WTC11 (cell line): ENCODE data around the gene FAM187B. TPM values are rescaled to one million over a fixed set of nuclear protein-coding genes. Genes with fewer than 3 reads are reported as not detected.

ENCODE experiments used
- ATAC-seq: fragments of 200-7000 bp; cut with Tn5 transposase; 2 replicates; pipeline ENCODE4 v1.10.0; 2021; ENCODE audit warnings: mild to moderate bottlenecking, moderate library complexity
- CTCF ChIA-PET: fragments of 300-600 bp; sonication (Branson Sonifier 250); formaldehyde crosslinking; loops from one replicate; lab custom pipeline; 2021; ENCODE audit warnings: antibody characterized with exemption; lab: Charles Lee
- POLR2A ChIA-PET: fragments of 350-600 bp; sonication (Branson Sonifier 250); formaldehyde crosslinking; loops from one replicate; lab custom pipeline; 2021; ENCODE audit warnings: antibody characterized with exemption; lab: Charles Lee
- DNase-seq: peaks from one replicate; pipeline ENCODE4 v3.0.0; 2021; ENCODE audit warnings: low spot score
- H3K27ac Mint-ChIP-seq: 2 replicates; pipeline ENCODE4 v1.8.0; 2021; ENCODE audit warnings: mixed read lengths
- H3K27me3 Mint-ChIP-seq: 2 replicates; pipeline ENCODE4 v1.8.0; 2021; ENCODE audit warnings: low read depth, mild to moderate bottlenecking, moderate library complexity, mixed read lengths
- H3K36me3 Mint-ChIP-seq: 2 replicates; pipeline ENCODE4 v1.8.0; 2021; ENCODE audit warnings: mixed read lengths
- H3K4me1 Mint-ChIP-seq: 2 replicates; pipeline ENCODE4 v1.8.0; 2022; ENCODE audit warnings: mixed read lengths
- H3K4me3 Mint-ChIP-seq: 2 replicates; pipeline ENCODE4 v1.8.0; 2021; ENCODE audit warnings: mild to moderate bottlenecking, moderate library complexity, mixed read lengths
- H3K9me3 Mint-ChIP-seq: 2 replicates; pipeline ENCODE4 v1.8.0; 2021; ENCODE audit warnings: mixed read lengths
- CTCF ChIP-seq: fragments of 200-600 bp; IDR thresholded peaks from 2 replicates; pipeline ENCODE4 v1.8.0; 2022; ENCODE audit warnings: antibody characterized with exemption
- E2F5 ChIP-seq: sonication (generic); formaldehyde crosslinking; IDR thresholded peaks from 2 replicates; pipeline ENCODE4 v1.8.1; 2022; ENCODE audit warnings: mild to moderate bottlenecking, moderate library complexity, missing genetic modification reagents
- EMX1 ChIP-seq: fragments of 250-450 bp; sonication (Bioruptor Pico); IDR thresholded peaks from 2 replicates; pipeline ENCODE4 v1.8.0; 2021; ENCODE audit warnings: mild to moderate bottlenecking
- ERG ChIP-seq: fragments of 250-450 bp; sonication (Bioruptor Pico); IDR thresholded peaks from 2 replicates; pipeline ENCODE4 v1.8.0; 2021; ENCODE audit warnings: mild to moderate bottlenecking
- ETV6 ChIP-seq: sonication (generic); formaldehyde crosslinking; IDR thresholded peaks from 2 replicates; pipeline ENCODE4 v1.8.1; 2022; ENCODE audit warnings: mild to moderate bottlenecking, missing genetic modification reagents
- FOXK1 ChIP-seq: sonication (generic); formaldehyde crosslinking; IDR thresholded peaks from 2 replicates; pipeline ENCODE4 v1.8.0; 2022; ENCODE audit warnings: mild to moderate bottlenecking, moderate library complexity, missing genetic modification reagents
- FOXP1 ChIP-seq: sonication (generic); formaldehyde crosslinking; IDR thresholded peaks from 2 replicates; pipeline ENCODE4 v1.8.0; 2022; ENCODE audit warnings: missing genetic modification reagents, mild to moderate bottlenecking, moderate library complexity, borderline replicate concordance
- HMGXB4 ChIP-seq: sonication (generic); formaldehyde crosslinking; IDR thresholded peaks from 2 replicates; pipeline ENCODE4 v1.8.1; 2023; ENCODE audit warnings: mild to moderate bottlenecking, moderate library complexity, missing genetic modification reagents
- IRF1 ChIP-seq: sonication (generic); formaldehyde crosslinking; IDR thresholded peaks from 2 replicates; pipeline ENCODE4 v1.8.0; 2023; ENCODE audit warnings: missing genetic modification reagents
- MAX ChIP-seq: sonication (generic); formaldehyde crosslinking; IDR thresholded peaks from 2 replicates; pipeline ENCODE4 v1.8.0; 2022; ENCODE audit warnings: mild to moderate bottlenecking, missing genetic modification reagents
- MXD4 ChIP-seq: fragments of 250-450 bp; sonication (Bioruptor Pico); IDR thresholded peaks from 2 replicates; pipeline ENCODE4 v1.8.0; 2021; ENCODE audit warnings: mild to moderate bottlenecking, moderate library complexity, borderline replicate concordance
- MYBL2 ChIP-seq: sonication (generic); formaldehyde crosslinking; IDR thresholded peaks from 2 replicates; pipeline ENCODE4 v1.8.1; 2023; ENCODE audit warnings: mild to moderate bottlenecking, moderate library complexity, missing genetic modification reagents
- NR1H2 ChIP-seq: sonication (generic); formaldehyde crosslinking; IDR thresholded peaks from 2 replicates; pipeline ENCODE4 v1.9.0; 2021; ENCODE audit warnings: mild to moderate bottlenecking, moderate library complexity, missing genetic modification reagents
- SMAD3 ChIP-seq: sonication (generic); formaldehyde crosslinking; IDR thresholded peaks from 2 replicates; pipeline ENCODE4 v1.8.0; 2022; ENCODE audit warnings: missing genetic modification reagents, mild to moderate bottlenecking, borderline replicate concordance
- ZBTB43 ChIP-seq: sonication (generic); formaldehyde crosslinking; IDR thresholded peaks from 2 replicates; pipeline ENCODE4 v1.8.1; 2023; ENCODE audit warnings: mild to moderate bottlenecking, missing genetic modification reagents
- ZNF219 ChIP-seq: sonication (generic); formaldehyde crosslinking; IDR thresholded peaks from 2 replicates; pipeline ENCODE4 v1.8.0; 2023; ENCODE audit warnings: missing genetic modification reagents, mild to moderate bottlenecking, borderline replicate concordance
- ZNF232 ChIP-seq: sonication (generic); formaldehyde crosslinking; IDR thresholded peaks from 2 replicates; pipeline ENCODE4 v1.8.0; 2022; ENCODE audit warnings: mild to moderate bottlenecking, missing genetic modification reagents
- ZNF416 ChIP-seq: fragments of 250-450 bp; sonication (Bioruptor Pico); IDR thresholded peaks from 2 replicates; pipeline ENCODE4 v1.9.0; 2021; ENCODE audit warnings: mild to moderate bottlenecking, inconsistent platforms
- ZNF671 ChIP-seq: fragments of 250-450 bp; sonication (Bioruptor Pico); IDR thresholded peaks from 2 replicates; pipeline ENCODE4 v1.8.0; 2021; ENCODE audit warnings: mild to moderate bottlenecking
- total RNA-seq: library from RNA; stranded (reverse); gene quantifications from 3 replicates; pipeline ENCODE4 v1.2.3, GENCODE V29; 2021

FAM187B gene
- total RNA-seq, 1 experiment from 2014 or later = 0.20 TPM

GRCh38 chr19:35224681-35225571 lies 3.6 kb downstream of the FAM187B start:
- ATAC-seq (peak; percentile 84), DNase-seq (peak; percentile 70)

GRCh38 chr19:35223862-35224505 lies 4.6 kb downstream of the FAM187B start:
- Mint-ChIP-seq H3K9me3 (peaks cover 28% of the 10 kb centered on the region), H3K27ac (no peak overlapping the region), H3K27me3 (peaks cover 11% of the 10 kb centered on the region), H3K4me3 (no peak overlapping the region), H3K4me1 (peaks cover 21% of the 10 kb centered on the region), H3K36me3 (peaks cover 6% of the 10 kb centered on the region)
- POLR2A ChIA-PET = no interaction called here
- no peak for DNase-seq
- no peak for ATAC-seq
- CTCF ChIA-PET = interaction anchor here (1.0 to 2.4 kb wide), 7 partner anchors 9 to 109 kb away, joined by 3 to 26 read pairs (median 10); partner anchors contain the start of genes FXYD7 and LGI4
- no peak for TF ChIP-seq FOXP1
- no peak for TF ChIP-seq ERG (CRISPR knock-in tag)
- no peak for TF ChIP-seq ZNF416 (CRISPR knock-in tag)
- no peak for TF ChIP-seq EMX1 (CRISPR knock-in tag)
- no peak for TF ChIP-seq ETV6 (CRISPR knock-in tag)
- TF ChIP-seq ZNF219 (CRISPR knock-in tag) = no peak
- no peak for TF ChIP-seq MXD4 (CRISPR knock-in tag)
- no peak for TF ChIP-seq MYBL2 (CRISPR knock-in tag)
- TF ChIP-seq HMGXB4 (CRISPR knock-in tag) = no peak
- no peak for TF ChIP-seq ZNF671 (CRISPR knock-in tag)
- TF ChIP-seq SMAD3 (CRISPR knock-in tag) = no peak
- no peak for TF ChIP-seq NR1H2 (CRISPR knock-in tag)
- TF ChIP-seq ZNF232 (CRISPR knock-in tag) = no peak
- no peak for TF ChIP-seq MAX
- no peak for TF ChIP-seq ZBTB43

More at GRCh38 chr19:35224681-35225571, 3.6 kb downstream of the FAM187B start:
- H3K36me3 Mint-ChIP-seq = no peaks in the 10 kb centered on the region
- H3K27ac Mint-ChIP-seq = no peak overlapping the region
- peak; percentile 23; the same call in 1 of the 2 replicates for TF ChIP-seq CTCF
- TF ChIP-seq IRF1 (CRISPR knock-in tag) = no peak
- TF ChIP-seq FOXK1 = no peak
- TF ChIP-seq E2F5 (CRISPR knock-in tag) = 0 out of 2 replicates have a peak, but pooled peaks have one; percentile 35
- TF ChIP-seq MAX = peak; percentile 54; the same call in 1 of the 2 replicates
- peaks cover 8% of the 10 kb centered on the region for H3K27me3 Mint-ChIP-seq
- POLR2A ChIA-PET = interaction anchor here (0.9 kb wide), 1 partner anchor 71 kb away, joined by 4 read pairs; no protein-coding TSS in a partner anchor
- H3K4me3 Mint-ChIP-seq = peak overlapping the region; percentile 40
- CTCF ChIA-PET = interaction anchor here (0.7 to 2.4 kb wide), 21 partner anchors 8 to 191 kb away, joined by 3 to 26 read pairs (median 4); partner anchors contain the start of genes FXYD5, FXYD7 and LGI4
- H3K9me3 Mint-ChIP-seq = peaks cover 18% of the 10 kb centered on the region
- H3K4me1 Mint-ChIP-seq = peaks cover 21% of the 10 kb centered on the region
